IMR-90 (cell line): ENCODE data around the gene OTOL1. TPM values are rescaled to one million over a fixed set of nuclear protein-coding genes. Genes with fewer than 3 reads are reported as not detected.

Experiments
- ATAC-seq: fragments of 200-7000 bp; cut with Tn5 transposase; 2 replicates; pipeline ENCODE4 v1.9.1; 2020; ENCODE audit warnings: low read depth, mild to moderate bottlenecking, moderate library complexity
- BruUV-seq: library from RNA; stranded (reverse); fragments of 400-500 nt; replicated peaks from 2 replicates; lab custom pipeline; 2021; lab: Mats Ljungman, UMichigan
- CTCF ChIA-PET: fragments of 300-600 bp; formaldehyde crosslinking; extraction: SDS; loops from one replicate; lab custom pipeline; 2021; ENCODE audit warnings: antibody characterized with exemption; lab: Yijun Ruan, JAX
- POLR2A ChIA-PET: fragments of 300-600 bp; sonication (Branson Sonifier 250); formaldehyde crosslinking; loops from one replicate; lab custom pipeline; 2022; ENCODE audit warnings: antibody characterized with exemption; ENCODE audit not compliant: unreplicated experiment; lab: Charles Lee
- DNase-seq: peaks from one replicate; pipeline ENCODE4 v3.0.0; 2013
- H2AFZ ChIP-seq: replicated peaks from 2 replicates; pipeline ENCODE3; 2013; ENCODE audit warnings: low read length, mild to moderate bottlenecking; ENCODE audit not compliant: poor library complexity
- H2AK5ac ChIP-seq: 2 replicates; pipeline ENCODE4 v1.6.1; 2013; ENCODE audit warnings: low read depth, low read length, inconsistent platforms
- H2AK9ac ChIP-seq: replicated peaks from 2 replicates; pipeline ENCODE3; 2013; ENCODE audit warnings: mild to moderate bottlenecking, low read depth, low read length, moderate library complexity; ENCODE audit not compliant: poor library complexity
- H2BK120ac ChIP-seq: 2 replicates; pipeline ENCODE4 v1.6.1; 2013; ENCODE audit warnings: low read depth, low read length, inconsistent platforms
- H2BK15ac ChIP-seq: 3 replicates; pipeline ENCODE4 v1.6.1; 2013; ENCODE audit warnings: low read depth, low read length, inconsistent platforms
- H2BK20ac ChIP-seq: 2 replicates; pipeline ENCODE4 v1.6.1; 2013; ENCODE audit warnings: low read depth, mild to moderate bottlenecking, inconsistent platforms, low read length, moderate library complexity
- H2BK5ac ChIP-seq: 2 replicates; pipeline ENCODE4 v1.6.1; 2013; ENCODE audit warnings: mild to moderate bottlenecking, low read depth, low read length, inconsistent platforms; ENCODE audit not compliant: poor library complexity, severe bottlenecking
- H3K14ac ChIP-seq: replicated peaks from 2 replicates; pipeline ENCODE4 v1.6.1; 2013; ENCODE audit warnings: low read depth, low read length, inconsistent platforms
- H3K18ac ChIP-seq: 2 replicates; pipeline ENCODE4 v1.6.1; 2013; ENCODE audit warnings: low read depth, low read length, control low read depth
- H3K23ac ChIP-seq: 2 replicates; pipeline ENCODE4 v1.6.1; 2013; ENCODE audit warnings: low read depth, low read length, inconsistent platforms
- H3K27ac ChIP-seq: 2 replicates; pipeline ENCODE4 v1.5.1; 2013; ENCODE audit warnings: mild to moderate bottlenecking, control low read depth, low read length; ENCODE audit not compliant: insufficient read depth
- H3K27me3 ChIP-seq: 2 replicates; pipeline ENCODE4 v1.6.1; 2013; ENCODE audit warnings: low read length; ENCODE audit not compliant: control insufficient read depth, insufficient read depth
- H3K36me3 ChIP-seq: 2 replicates; pipeline ENCODE4 v1.6.1; 2013; ENCODE audit warnings: low read length, mixed read lengths; ENCODE audit not compliant: control insufficient read depth, insufficient read depth
- H3K4ac ChIP-seq: 2 replicates; pipeline ENCODE4 v1.6.1; 2013; ENCODE audit warnings: low read depth, low read length, inconsistent platforms
- H3K4me1 ChIP-seq: 2 replicates; pipeline ENCODE4 v1.6.1; 2013; ENCODE audit warnings: low read length, mixed read lengths; ENCODE audit not compliant: control insufficient read depth, insufficient read depth
- H3K4me2 ChIP-seq: 2 replicates; pipeline ENCODE4 v1.6.1; 2013; ENCODE audit warnings: low read depth, mild to moderate bottlenecking, control low read depth, low read length, moderate library complexity
- H3K4me3 ChIP-seq: 2 replicates; pipeline ENCODE4 v1.5.1; 2013; ENCODE audit warnings: low read depth, mild to moderate bottlenecking, control low read depth, low read length, moderate library complexity; ENCODE audit not compliant: insufficient read depth
- H3K56ac ChIP-seq: 2 replicates; pipeline ENCODE4 v1.6.1; 2013; ENCODE audit warnings: low read length, inconsistent platforms; ENCODE audit not compliant: insufficient read depth; ENCODE audit errors: extremely low read depth
- H3K79me1 ChIP-seq, 2 experiments: 2 replicates each; pipeline ENCODE4 v1.6.1; 2013; ENCODE audit warnings: low read length in 2 of 2, inconsistent platforms in 1 of 2, low read depth in 1 of 2
- H3K9ac ChIP-seq: 2 replicates; pipeline ENCODE4 v1.6.1; 2013; ENCODE audit warnings: low read depth, low read length, control low read depth
- H3K9me1 ChIP-seq: 2 replicates; pipeline ENCODE4 v1.6.1; 2013; ENCODE audit warnings: low read length, inconsistent platforms; ENCODE audit not compliant: insufficient read depth
- H3K9me3 ChIP-seq: 2 replicates; pipeline ENCODE4 v1.6.1; 2013; ENCODE audit warnings: low read length; ENCODE audit not compliant: control insufficient read depth, insufficient read depth
- H4K20me1 ChIP-seq: 2 replicates; pipeline ENCODE4 v1.6.1; 2013; ENCODE audit warnings: low read length, inconsistent platforms; ENCODE audit not compliant: insufficient read depth
- H4K5ac ChIP-seq: 2 replicates; pipeline ENCODE4 v1.6.1; 2013; ENCODE audit warnings: mild to moderate bottlenecking, low read depth, low read length, control low read depth
- H4K8ac ChIP-seq, 2 experiments: 2 replicates each; pipeline ENCODE4 v1.6.1; 2013; ENCODE audit warnings: low read depth in 2 of 2, low read length in 2 of 2, control low read depth in 1 of 2, inconsistent platforms in 1 of 2
- H4K91ac ChIP-seq: 2 replicates; pipeline ENCODE4 v1.6.1; 2013; ENCODE audit warnings: low read depth, low read length, inconsistent platforms; ENCODE audit not compliant: insufficient read depth
- BHLHE40 ChIP-seq: fragments of 150-350 bp; IDR thresholded peaks from 2 replicates; pipeline ENCODE4 v1.6.1; 2016; ENCODE audit warnings: mild to moderate bottlenecking, low read depth, low read length
- CHD1 ChIP-seq: IDR thresholded peaks from 2 replicates; pipeline ENCODE4 v1.6.1; 2012; ENCODE audit warnings: low read depth, low read length, improper control_type of control experiment
- FOS ChIP-seq: fragments of 150-350 bp; IDR thresholded peaks from 2 replicates; pipeline ENCODE4 v1.6.1; 2016; ENCODE audit warnings: low read depth, low read length
- MAFK ChIP-seq: IDR thresholded peaks from 2 replicates; pipeline ENCODE4 v1.6.1; 2012; ENCODE audit warnings: low read depth, low read length, improper control_type of control experiment
- MAZ ChIP-seq: IDR thresholded peaks from 2 replicates; pipeline ENCODE4 v1.6.1; 2012; ENCODE audit warnings: low read depth, mild to moderate bottlenecking, low read length, improper control_type of control experiment, moderate library complexity, borderline replicate concordance
- MXI1 ChIP-seq: IDR thresholded peaks from 2 replicates; pipeline ENCODE4 v1.6.1; 2012; ENCODE audit warnings: low read depth, mild to moderate bottlenecking, low read length, moderate library complexity, borderline replicate concordance
- NFE2L2 ChIP-seq: fragments of 150-350 bp; IDR thresholded peaks from 2 replicates; pipeline ENCODE4 v1.6.1; 2016; ENCODE audit warnings: low read depth, mild to moderate bottlenecking, low read length
- POLR2A ChIP-seq: IDR thresholded peaks from 2 replicates; pipeline ENCODE4 v1.6.1; 2012; ENCODE audit warnings: mild to moderate bottlenecking, low read depth, low read length
- RAD21 ChIP-seq: IDR thresholded peaks from 2 replicates; pipeline ENCODE4 v1.6.1; 2012; ENCODE audit warnings: low read length, improper control_type of control experiment
- RCOR1 ChIP-seq: IDR thresholded peaks from 2 replicates; pipeline ENCODE4 v1.6.1; 2012; ENCODE audit warnings: mild to moderate bottlenecking, low read length, improper control_type of control experiment; ENCODE audit not compliant: insufficient replicate concordance
- RFX5 ChIP-seq: IDR thresholded peaks from 2 replicates; pipeline ENCODE4 v1.8.0; 2012; ENCODE audit warnings: low read depth, mild to moderate bottlenecking, low read length, moderate library complexity
- SMC3 ChIP-seq: fragments of 150-350 bp; IDR thresholded peaks from 2 replicates; pipeline ENCODE4 v1.6.1; 2016; ENCODE audit warnings: low read depth, mild to moderate bottlenecking, antibody characterized with exemption, low read length, moderate library complexity
- WGBS, 2 experiments: methylation state at CpG; one replicate each; pipeline versions ENCODE4 v1.1.5 to v1.1.7; 2013; ENCODE audit warnings: missing lambda C conversion rate in 2 of 2; ENCODE audit not compliant: insufficient read length in 1 of 2; ENCODE audit errors: extremely low coverage in 2 of 2; 5-methylcytosine and 5-hydroxymethylcytosine counted together
- dilution Hi-C: fragments of 300-500 bp; cut with HindIII; formaldehyde crosslinking; loops from one replicate; pipeline ENCODE4 v1.14.3; 2018; ENCODE audit warnings: low sequenced_read_pairs; ENCODE audit not compliant: unreplicated experiment
- in situ Hi-C: fragments of 300-500 bp; cut with MboI; formaldehyde crosslinking; loops from 3 replicates; pipeline ENCODE4 v1.14.3; 2019; ENCODE audit warnings: low sequenced_read_pairs, inconsistent platforms, mixed read lengths
- intact Hi-C: fragments of 100-400 bp; cut with micrococcal nuclease; formaldehyde crosslinking; loops from 2 replicates; pipeline ENCODE4 v1.10.0; 2022
- polyA plus RNA-seq, 3 experiments: library from polyadenylated mRNA; depleted of rRNA; stranded (reverse); fragments of >200 nt; gene quantifications; 2 replicates each; pipeline ENCODE4 v1.2.3, GENCODE V29; 2012; ENCODE audit warnings: low replicate concordance in 1 of 3
- total RNA-seq: library from RNA; depleted of rRNA; stranded (reverse); fragments of >200 nt; gene quantifications from 2 replicates; pipeline ENCODE4 v1.2.3, GENCODE V29; 2012
- TF ChIP-seq, protein P1 (sequence below): fragments of 150-350 bp; IDR thresholded peaks from 2 replicates; pipeline ENCODE4 v1.6.1; 2017; ENCODE audit warnings: mild to moderate bottlenecking, antibody characterized with exemption, low read length, low read depth
- TF ChIP-seq, protein P2 (sequence below): conservative IDR thresholded peaks from 2 replicates; pipeline ENCODE4 v1.5.1; 2012; ENCODE audit warnings: mild to moderate bottlenecking, low read depth, low read length, improper control_type of control experiment
- TF ChIP-seq, protein P3 (sequence below): fragments of 150-350 bp; IDR thresholded peaks from 2 replicates; pipeline ENCODE4 v1.6.1; 2016; ENCODE audit warnings: low read depth, mild to moderate bottlenecking, low read length, moderate library complexity, borderline replicate concordance

Gene OTOL1
- total and polyA plus RNA-seq, 2 of the 4 experiments (the other 2 are of a cell fraction), result not detected

DNA sequence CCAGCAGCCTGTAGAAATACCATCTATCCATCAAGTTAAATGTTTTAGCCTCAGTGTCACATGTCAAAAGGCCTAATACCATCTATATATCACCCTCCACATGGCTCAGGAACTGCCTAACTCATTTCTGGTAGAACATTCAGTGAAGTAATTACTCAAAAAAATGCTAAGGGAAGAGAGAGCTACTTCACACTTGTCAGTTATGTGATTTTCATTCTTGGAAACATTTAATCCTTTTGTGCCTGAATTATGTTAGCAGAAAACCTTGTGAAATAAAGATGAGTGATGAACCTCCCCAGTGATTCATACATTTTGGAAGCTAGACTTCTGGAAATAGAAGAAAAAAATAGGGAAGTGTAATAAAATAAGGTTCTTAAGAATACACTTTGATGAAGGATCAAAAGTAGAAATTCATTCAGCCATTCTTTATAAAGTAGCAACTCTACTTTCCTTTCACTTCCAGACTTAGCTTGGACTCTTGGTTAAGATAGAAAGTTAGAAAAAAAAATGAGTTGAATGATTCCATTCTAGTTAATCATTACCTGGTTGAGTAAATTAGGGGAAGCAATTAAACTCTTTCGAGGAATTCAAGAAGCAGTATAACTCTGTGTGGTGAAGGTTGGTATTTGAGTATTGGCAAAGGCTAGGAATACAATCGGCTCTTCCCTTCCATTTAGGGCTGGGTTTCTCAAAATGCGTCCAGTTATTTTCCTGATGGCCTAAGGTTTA, 3.6 kb downstream of the OTOL1 start:
- POLR2A ChIA-PET, result no interaction called here
- Histone ChIP-seq H4K5ac (no peak overlapping the region), H4K20me1 (no peaks in the 10 kb centered on the region), H2AK5ac (no peak overlapping the region), H3K9me3 (no peaks in the 10 kb centered on the region), H3K4me3 (no peak overlapping the region), H3K36me3 (no peaks in the 10 kb centered on the region), H3K56ac (no peak overlapping the region), H2AK9ac (no peak overlapping the region), H3K23ac (no peak overlapping the region), H3K18ac (no peak overlapping the region), H2AFZ (no peak overlapping the region), H3K9me1 (no peaks in the 10 kb centered on the region), H3K14ac (no peak overlapping the region), H4K91ac (no peak overlapping the region), H2BK5ac (no peak overlapping the region), H3K79me1 (no peaks in the 10 kb centered on the region), H2BK20ac (no peak overlapping the region), H3K4ac (no peak overlapping the region), H2BK15ac (no peak overlapping the region), H3K27me3 (no peaks in the 10 kb centered on the region), H2BK120ac (no peak overlapping the region), H3K27ac (no peak overlapping the region), H4K8ac (no peak overlapping the region), H3K4me1 (no peaks in the 10 kb centered on the region), H3K4me2 (no peak overlapping the region), H3K9ac (no peak overlapping the region)
- ATAC-seq (no peak), DNase-seq (no peak)
- TF ChIP-seq NFE2L2, result no peak
- TF ChIP-seq MXI1, result no peak
- no peak for TF ChIP-seq MAFK
- TF ChIP-seq MAZ, result no peak
- no peak for TF ChIP-seq CHD1
- no peak for TF ChIP-seq RCOR1
- no peak for TF ChIP-seq BHLHE40
- no peak for TF ChIP-seq SMC3
- TF ChIP-seq RAD21, result no peak
- TF ChIP-seq, protein P1, sequence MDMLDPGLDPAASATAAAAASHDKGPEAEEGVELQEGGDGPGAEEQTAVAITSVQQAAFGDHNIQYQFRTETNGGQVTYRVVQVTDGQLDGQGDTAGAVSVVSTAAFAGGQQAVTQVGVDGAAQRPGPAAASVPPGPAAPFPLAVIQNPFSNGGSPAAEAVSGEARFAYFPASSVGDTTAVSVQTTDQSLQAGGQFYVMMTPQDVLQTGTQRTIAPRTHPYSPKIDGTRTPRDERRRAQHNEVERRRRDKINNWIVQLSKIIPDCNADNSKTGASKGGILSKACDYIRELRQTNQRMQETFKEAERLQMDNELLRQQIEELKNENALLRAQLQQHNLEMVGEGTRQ, result no peak
- TF ChIP-seq, protein P2, sequence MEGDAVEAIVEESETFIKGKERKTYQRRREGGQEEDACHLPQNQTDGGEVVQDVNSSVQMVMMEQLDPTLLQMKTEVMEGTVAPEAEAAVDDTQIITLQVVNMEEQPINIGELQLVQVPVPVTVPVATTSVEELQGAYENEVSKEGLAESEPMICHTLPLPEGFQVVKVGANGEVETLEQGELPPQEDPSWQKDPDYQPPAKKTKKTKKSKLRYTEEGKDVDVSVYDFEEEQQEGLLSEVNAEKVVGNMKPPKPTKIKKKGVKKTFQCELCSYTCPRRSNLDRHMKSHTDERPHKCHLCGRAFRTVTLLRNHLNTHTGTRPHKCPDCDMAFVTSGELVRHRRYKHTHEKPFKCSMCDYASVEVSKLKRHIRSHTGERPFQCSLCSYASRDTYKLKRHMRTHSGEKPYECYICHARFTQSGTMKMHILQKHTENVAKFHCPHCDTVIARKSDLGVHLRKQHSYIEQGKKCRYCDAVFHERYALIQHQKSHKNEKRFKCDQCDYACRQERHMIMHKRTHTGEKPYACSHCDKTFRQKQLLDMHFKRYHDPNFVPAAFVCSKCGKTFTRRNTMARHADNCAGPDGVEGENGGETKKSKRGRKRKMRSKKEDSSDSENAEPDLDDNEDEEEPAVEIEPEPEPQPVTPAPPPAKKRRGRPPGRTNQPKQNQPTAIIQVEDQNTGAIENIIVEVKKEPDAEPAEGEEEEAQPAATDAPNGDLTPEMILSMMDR, result no peak
- TF ChIP-seq FOS, result no peak
- no peak for TF ChIP-seq RFX5
- no peak for TF ChIP-seq POLR2A
- TF ChIP-seq, protein P3, sequence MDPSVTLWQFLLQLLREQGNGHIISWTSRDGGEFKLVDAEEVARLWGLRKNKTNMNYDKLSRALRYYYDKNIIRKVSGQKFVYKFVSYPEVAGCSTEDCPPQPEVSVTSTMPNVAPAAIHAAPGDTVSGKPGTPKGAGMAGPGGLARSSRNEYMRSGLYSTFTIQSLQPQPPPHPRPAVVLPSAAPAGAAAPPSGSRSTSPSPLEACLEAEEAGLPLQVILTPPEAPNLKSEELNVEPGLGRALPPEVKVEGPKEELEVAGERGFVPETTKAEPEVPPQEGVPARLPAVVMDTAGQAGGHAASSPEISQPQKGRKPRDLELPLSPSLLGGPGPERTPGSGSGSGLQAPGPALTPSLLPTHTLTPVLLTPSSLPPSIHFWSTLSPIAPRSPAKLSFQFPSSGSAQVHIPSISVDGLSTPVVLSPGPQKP, result no peak
- in situ Hi-C loops (no loop called here), intact Hi-C loops (no loop called here), dilution Hi-C loops (no loop called here)
- WGBS, 2 experiments, result no CpG with 5 or more reads among the region's 3 CpGs
- CTCF ChIA-PET, result interaction anchor here (0.7 to 0.9 kb wide), 2 partner anchors 8 to 665 kb away, joined by 3 read pairs; no protein-coding TSS in a partner anchor
- BruUV-seq, result no TSS peak
